Glutamatergic neuron (in vitro differentiated cells): ENCODE measurements around the gene TBP. TPM values are rescaled to one million over a fixed set of nuclear protein-coding genes. Genes with fewer than 3 reads are reported as not detected.
"Not testable (repeated sequence)": the region's sequence is repeated elsewhere in the genome, so short reads cannot be mapped to it uniquely, and the experiment has no call there.

ENCODE experiments used
- DNase-seq: peaks from one replicate; pipeline ENCODE4 v3.0.0; 2022
- H3K27ac Mint-ChIP-seq: one replicate; pipeline ENCODE4 v1.8.0; 2020; ENCODE audit warnings: mild to moderate bottlenecking, mixed read lengths, inconsistent platforms; ENCODE audit not compliant: unreplicated experiment
- H3K27me3 Mint-ChIP-seq: one replicate; pipeline ENCODE4 v1.8.0; 2020; ENCODE audit warnings: mild to moderate bottlenecking, moderate library complexity, mixed read lengths, inconsistent platforms; ENCODE audit not compliant: unreplicated experiment
- H3K36me3 Mint-ChIP-seq: one replicate; pipeline ENCODE4 v1.8.0; 2020; ENCODE audit warnings: mild to moderate bottlenecking, mixed read lengths, inconsistent platforms; ENCODE audit not compliant: unreplicated experiment
- H3K4me1 Mint-ChIP-seq: one replicate; pipeline ENCODE4 v1.8.0; 2020; ENCODE audit warnings: mild to moderate bottlenecking, low read depth, mixed read lengths, inconsistent platforms; ENCODE audit not compliant: unreplicated experiment
- H3K4me3 Mint-ChIP-seq: one replicate; pipeline ENCODE4 v1.8.0; 2020; ENCODE audit warnings: mild to moderate bottlenecking, mixed read lengths, inconsistent platforms; ENCODE audit not compliant: unreplicated experiment
- H3K9me3 Mint-ChIP-seq: one replicate; pipeline ENCODE4 v1.8.0; 2020; ENCODE audit warnings: mild to moderate bottlenecking, moderate library complexity, mixed read lengths, inconsistent platforms; ENCODE audit not compliant: unreplicated experiment
- long read RNA-seq: library from polyadenylated mRNA; unstranded; transcript quantifications from one replicate; pipeline ENCODE4 v2.0.0, GENCODE V29; 2020; ENCODE audit not compliant: unreplicated experiment
- total RNA-seq: library from RNA; stranded (reverse); fragmentation: NEBNext Ultra II Directional; extraction: Animal tissue kit (Norgen Biotek cat#: 25700); gene quantifications from one replicate; pipeline ENCODE4 v1.2.1, GENCODE V29; 2021; ENCODE audit not compliant: unreplicated experiment
- TF ChIP-seq, protein P1 (sequence below): fragments of 200-600 bp; sonication (generic); IDR thresholded peaks from one replicate; pipeline ENCODE4 v1.5.0; 2021; ENCODE audit not compliant: partially characterized antibody, unreplicated experiment

The TBP gene
- total RNA-seq = 19.9 TPM
- long read RNA-seq, transcript TBP-201 (8 exons, 1,861 nt) = major isoform, 6 of 14 reads
- long read RNA-seq, partial matches to known transcripts = 1 of 14 reads
- long read RNA-seq, other reads (novel, unspliced or antisense) = 3 of 14 reads

GRCh38 chr6:170554013-170554795 lies at the start of gene TBP:
Gene TBP (plus strand): TSS chr6:170554369. CDS start chr6:170557030, 2,661 bp downstream.
- peak; percentile 96 for DNase-seq
- H3K36me3 Mint-ChIP-seq = no peaks in the 10 kb centered on the region
- H3K27me3 Mint-ChIP-seq = peaks cover 2% of the 10 kb centered on the region
- no peak within 1 kb of the TSS for H3K4me3 Mint-ChIP-seq
- no peaks in the 10 kb centered on the region for H3K9me3 Mint-ChIP-seq
- peaks cover 9% of the 10 kb centered on the region for H3K4me1 Mint-ChIP-seq
- TF ChIP-seq, protein P1, sequence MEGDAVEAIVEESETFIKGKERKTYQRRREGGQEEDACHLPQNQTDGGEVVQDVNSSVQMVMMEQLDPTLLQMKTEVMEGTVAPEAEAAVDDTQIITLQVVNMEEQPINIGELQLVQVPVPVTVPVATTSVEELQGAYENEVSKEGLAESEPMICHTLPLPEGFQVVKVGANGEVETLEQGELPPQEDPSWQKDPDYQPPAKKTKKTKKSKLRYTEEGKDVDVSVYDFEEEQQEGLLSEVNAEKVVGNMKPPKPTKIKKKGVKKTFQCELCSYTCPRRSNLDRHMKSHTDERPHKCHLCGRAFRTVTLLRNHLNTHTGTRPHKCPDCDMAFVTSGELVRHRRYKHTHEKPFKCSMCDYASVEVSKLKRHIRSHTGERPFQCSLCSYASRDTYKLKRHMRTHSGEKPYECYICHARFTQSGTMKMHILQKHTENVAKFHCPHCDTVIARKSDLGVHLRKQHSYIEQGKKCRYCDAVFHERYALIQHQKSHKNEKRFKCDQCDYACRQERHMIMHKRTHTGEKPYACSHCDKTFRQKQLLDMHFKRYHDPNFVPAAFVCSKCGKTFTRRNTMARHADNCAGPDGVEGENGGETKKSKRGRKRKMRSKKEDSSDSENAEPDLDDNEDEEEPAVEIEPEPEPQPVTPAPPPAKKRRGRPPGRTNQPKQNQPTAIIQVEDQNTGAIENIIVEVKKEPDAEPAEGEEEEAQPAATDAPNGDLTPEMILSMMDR = no peak
- no peak within 1 kb of the TSS for H3K27ac Mint-ChIP-seq

GRCh38 chr6:170504479-170504878 lies 49.7 kb upstream of the TBP start:
- Mint-ChIP-seq H3K4me3 (no peak overlapping the region), H3K27ac (no peak overlapping the region), H3K36me3 (peaks cover 24% of the 10 kb centered on the region), H3K9me3 (peaks cover 14% of the 10 kb centered on the region), H3K4me1 (no peaks in the 10 kb centered on the region), H3K27me3 (peaks cover 16% of the 10 kb centered on the region)
- no peak for DNase-seq
- TF ChIP-seq, protein P1 = no peak

DNA sequence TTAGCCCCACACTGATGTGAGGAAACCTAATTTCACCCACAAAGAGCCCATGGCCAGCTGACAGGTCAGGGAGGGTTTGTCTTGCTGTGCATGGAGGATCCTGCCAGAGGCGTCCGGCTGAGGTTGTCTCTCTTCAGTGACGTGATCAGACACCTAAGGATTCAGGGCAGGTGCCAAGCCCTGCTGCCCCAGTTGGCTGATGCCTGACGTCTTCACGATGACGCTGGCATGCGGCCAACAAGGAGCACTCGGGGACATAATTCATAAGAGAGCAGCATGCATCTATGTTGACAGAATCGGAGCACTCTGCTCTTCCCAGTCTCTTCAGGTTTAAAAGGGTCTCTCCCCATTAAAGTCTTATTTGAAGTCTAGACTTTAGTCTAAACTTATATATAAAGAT lies 48.9 kb upstream of the TBP start:
- Mint-ChIP-seq H3K9me3 (peaks cover 14% of the 10 kb centered on the region), H3K27ac (no peak overlapping the region), H3K4me3 (no peak overlapping the region), H3K4me1 (no peaks in the 10 kb centered on the region), H3K36me3 (peaks cover 24% of the 10 kb centered on the region), H3K27me3 (peaks cover 16% of the 10 kb centered on the region)
- TF ChIP-seq, protein P1 = no peak
- DNase-seq = no peak

DNA sequence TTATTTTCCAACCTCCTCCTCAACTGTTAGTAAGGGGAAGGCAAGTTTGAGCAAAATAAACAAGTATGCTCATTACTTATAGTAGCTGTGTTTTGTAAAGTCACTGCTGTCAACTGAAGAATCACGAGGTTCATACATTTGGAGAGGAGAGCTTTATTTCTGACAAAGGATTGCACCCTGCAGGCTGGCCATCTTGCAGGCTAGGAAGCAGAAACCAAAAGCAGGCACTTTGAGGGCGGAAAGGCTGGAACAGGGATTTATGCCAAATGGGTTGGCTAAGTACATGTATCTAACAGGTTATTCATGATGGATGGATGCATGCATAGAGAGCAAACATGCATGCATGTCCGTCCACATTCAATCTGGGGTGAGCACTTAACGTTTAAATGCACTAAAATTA lies 47.7 kb upstream of the TBP start:
- TF ChIP-seq, protein P1 = no peak
- peaks cover 14% of the 10 kb centered on the region for H3K36me3 Mint-ChIP-seq
- no peak overlapping the region for H3K4me3 Mint-ChIP-seq
- DNase-seq = no peak
- H3K9me3 Mint-ChIP-seq = peaks cover 11% of the 10 kb centered on the region
- H3K4me1 Mint-ChIP-seq = peaks cover 5% of the 10 kb centered on the region
- no peak overlapping the region for H3K27ac Mint-ChIP-seq
- H3K27me3 Mint-ChIP-seq = peaks cover 14% of the 10 kb centered on the region

DNA sequence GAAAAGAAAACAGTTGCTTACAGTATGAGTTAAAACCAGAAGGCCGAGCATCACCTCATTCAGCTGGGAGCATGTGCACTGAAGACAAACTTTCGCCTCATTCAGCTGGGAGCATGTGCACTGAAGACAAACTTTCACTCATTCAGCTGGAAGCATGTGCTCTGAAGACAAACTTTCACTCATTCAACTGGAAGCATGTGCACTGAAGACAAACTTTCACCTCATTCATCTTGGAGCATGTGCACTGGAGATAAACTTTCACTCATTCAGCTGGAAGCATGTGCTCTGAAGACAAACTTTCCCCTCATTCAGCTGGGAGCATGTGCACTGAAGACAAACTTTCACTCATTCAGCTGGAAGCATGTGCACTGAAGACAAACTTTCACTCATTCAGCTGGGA lies 46.4 kb upstream of the TBP start:
- not testable (repeated sequence) for H3K4me1 Mint-ChIP-seq, DNase-seq, H3K27me3 Mint-ChIP-seq, H3K27ac Mint-ChIP-seq, H3K4me3 Mint-ChIP-seq, H3K36me3 Mint-ChIP-seq, H3K9me3 Mint-ChIP-seq

DNA sequence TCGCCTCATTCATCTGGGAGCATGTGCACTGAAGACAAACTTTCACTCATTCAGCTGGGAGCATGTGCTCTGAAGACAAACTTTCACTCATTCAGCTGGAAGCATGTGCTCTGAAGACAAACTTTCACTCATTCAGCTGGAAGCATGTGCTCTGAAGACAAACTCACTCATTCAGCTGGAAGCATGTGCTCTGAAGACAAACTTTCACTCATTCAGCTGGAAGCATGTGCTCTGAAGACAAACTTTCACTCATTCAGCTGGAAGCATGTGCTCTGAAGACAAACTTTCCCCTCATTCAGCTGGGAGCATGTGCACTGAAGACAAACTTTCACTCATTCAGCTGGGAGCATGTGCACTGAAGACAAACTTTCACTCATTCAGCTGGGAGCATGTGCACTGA lies 45.9 kb upstream of the TBP start:
- not testable (repeated sequence) for H3K36me3 Mint-ChIP-seq, H3K27me3 Mint-ChIP-seq, H3K9me3 Mint-ChIP-seq, H3K4me3 Mint-ChIP-seq, H3K4me1 Mint-ChIP-seq, DNase-seq, H3K27ac Mint-ChIP-seq

- H3K4me3 Mint-ChIP-seq, H3K4me1 Mint-ChIP-seq, H3K27ac Mint-ChIP-seq, DNase-seq, H3K36me3 Mint-ChIP-seq, H3K9me3 Mint-ChIP-seq, H3K27me3 Mint-ChIP-seq: not testable (repeated sequence)
Measured at GRCh38 chr6:170508892-170509722, 45.1 kb upstream of the TBP start.
